Neural cell (in vitro differentiated cells): ENCODE data around the gene CRIM1.

Source experiments
- CTCF ChIP-seq: fragments of 450-650 bp; IDR thresholded peaks from 2 replicates; pipeline ENCODE4 v1.5.1; 2014; ENCODE audit warnings: antibody characterized with exemption, mild to moderate bottlenecking, moderate library complexity; ENCODE audit not compliant: poor library complexity, severe bottlenecking
- EP300 ChIP-seq: fragments of 450-650 bp; conservative IDR thresholded peaks from 2 replicates; pipeline ENCODE4 v1.6.1; 2014; ENCODE audit warnings: antibody characterized with exemption, mild to moderate bottlenecking, moderate library complexity; ENCODE audit not compliant: poor library complexity, severe bottlenecking
- EZH2 ChIP-seq: fragments of 200-600, 300-800 bp; shearing (Covaris generic), sonication (generic); IDR thresholded peaks from 2 replicates; pipeline ENCODE4 v1.6.1; 2014; ENCODE audit warnings: antibody characterized with exemption, low read length, borderline replicate concordance, mild to moderate bottlenecking; ENCODE audit not compliant: insufficient read depth, poor library complexity, severe bottlenecking
- POLR2AphosphoS5 ChIP-seq: IDR thresholded peaks from 2 replicates; pipeline ENCODE4 v1.6.1; 2012
- RAD21 ChIP-seq: fragments of 450-650 bp; conservative IDR thresholded peaks from 2 replicates; pipeline ENCODE4 v1.6.1; 2014; ENCODE audit warnings: antibody characterized with exemption, mild to moderate bottlenecking, moderate library complexity
- TAF1 ChIP-seq: IDR thresholded peaks from 2 replicates; pipeline ENCODE4 v1.6.1; 2012; ENCODE audit warnings: low read depth

DNA sequence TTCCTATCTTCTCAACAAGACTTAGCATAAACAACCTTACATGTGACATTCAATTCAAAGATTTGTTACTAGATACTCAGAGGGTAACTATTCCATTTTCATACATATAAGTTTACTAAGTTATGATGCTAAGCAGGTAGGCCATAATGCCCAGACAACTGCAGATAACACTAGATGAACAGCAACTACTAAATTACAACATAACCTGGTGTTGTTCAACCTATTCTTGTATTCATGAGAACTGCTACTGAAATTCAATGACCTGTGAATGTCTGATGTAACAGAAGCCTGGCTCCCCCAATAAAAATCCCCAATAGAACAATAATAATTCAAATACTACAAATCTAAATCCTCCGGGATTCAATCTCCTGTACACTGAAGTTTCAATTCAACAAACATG is 217.6 kb downstream of the CRIM1 start:
- TF ChIP-seq POLR2AphosphoS5 (no peak), CTCF (no peak), TAF1 (no peak), EP300 (no peak), RAD21 (no peak), EZH2 (no peak)
